Vagina (tissue), 2 donors: ENCODE data around the gene TCF23. TPM values are rescaled to one million over a fixed set of nuclear protein-coding genes. Genes with fewer than 3 reads are reported as not detected.
"Not testable (repeated sequence)": the region's sequence is repeated elsewhere in the genome, so short reads cannot be mapped to it uniquely, and the experiment has no call there.

Source experiments
- DNase-seq, 2 donors: peaks; one replicate each; pipeline ENCODE4 v3.0.0-alpha.2; 2017; ENCODE audit errors: extremely low spot score in 2 of 2
- H3K27ac ChIP-seq: fragments of 200-600 bp; sonication (generic); one replicate; pipeline ENCODE4 v1.5.1; 2019
- H3K27me3 ChIP-seq: fragments of 200-600 bp; sonication (generic); one replicate; pipeline ENCODE4 v1.5.1; 2019
- H3K36me3 ChIP-seq, 2 donors: fragments of 200-600 bp; sonication (generic); one replicate each; pipeline ENCODE4 v1.5.1; 2017 to 2019
- H3K4me1 ChIP-seq: fragments of 200-600 bp; sonication (generic); one replicate; pipeline ENCODE4 v1.5.1; 2019
- H3K4me3 ChIP-seq, 2 donors: fragments of 200-600 bp; sonication (generic); 1 replicate in 1 of 2; 2 replicates in 1 of 2; pipeline ENCODE4 v1.5.1; 2016 to 2019
- H3K9me3 ChIP-seq: fragments of 200-600 bp; sonication (generic); one replicate; pipeline ENCODE4 v1.5.1; 2019
- POLR2A ChIP-seq, 2 donors: fragments of 450-650 bp; IDR thresholded peaks; one replicate each; pipeline ENCODE4 v1.6.1; 2017; ENCODE audit warnings: antibody characterized with exemption in 2 of 2, mild to moderate bottlenecking in 2 of 2, moderate library complexity in 2 of 2
- POLR2AphosphoS5 ChIP-seq, 2 donors: sonication (generic); formaldehyde crosslinking; IDR thresholded peaks; one replicate each; pipeline ENCODE4 v1.9.0; 2017; ENCODE audit warnings: antibody characterized with exemption in 2 of 2, mild to moderate bottlenecking in 2 of 2, low read depth in 1 of 2; ENCODE audit not compliant: insufficient read depth in 1 of 2
- intact Hi-C: fragments of 100-400 bp; cut with DNase I; formaldehyde crosslinking; loops from one replicate; pipeline ENCODE4 v1.15.1; 2023
- total RNA-seq: library from RNA; depleted of rRNA; stranded (reverse); fragments of >200 nt; gene quantifications from one replicate; pipeline ENCODE4 v1.2.3, GENCODE V29; 2016
- TF ChIP-seq, protein P1 (sequence below), 3 experiments: fragments of 450-650 bp in 2 of 3; fragments of 200-600 bp in 1 of 3; sonication (generic) in 1 of 3; IDR thresholded peaks; one replicate each; pipeline ENCODE4 v1.5.1; 2017 to 2019; ENCODE audit warnings: antibody characterized with exemption in 3 of 3, mild to moderate bottlenecking in 2 of 3, moderate library complexity in 2 of 3

TCF23 gene
- total RNA-seq, 1 donor from 2014 or later: 7.4 TPM

DNA sequence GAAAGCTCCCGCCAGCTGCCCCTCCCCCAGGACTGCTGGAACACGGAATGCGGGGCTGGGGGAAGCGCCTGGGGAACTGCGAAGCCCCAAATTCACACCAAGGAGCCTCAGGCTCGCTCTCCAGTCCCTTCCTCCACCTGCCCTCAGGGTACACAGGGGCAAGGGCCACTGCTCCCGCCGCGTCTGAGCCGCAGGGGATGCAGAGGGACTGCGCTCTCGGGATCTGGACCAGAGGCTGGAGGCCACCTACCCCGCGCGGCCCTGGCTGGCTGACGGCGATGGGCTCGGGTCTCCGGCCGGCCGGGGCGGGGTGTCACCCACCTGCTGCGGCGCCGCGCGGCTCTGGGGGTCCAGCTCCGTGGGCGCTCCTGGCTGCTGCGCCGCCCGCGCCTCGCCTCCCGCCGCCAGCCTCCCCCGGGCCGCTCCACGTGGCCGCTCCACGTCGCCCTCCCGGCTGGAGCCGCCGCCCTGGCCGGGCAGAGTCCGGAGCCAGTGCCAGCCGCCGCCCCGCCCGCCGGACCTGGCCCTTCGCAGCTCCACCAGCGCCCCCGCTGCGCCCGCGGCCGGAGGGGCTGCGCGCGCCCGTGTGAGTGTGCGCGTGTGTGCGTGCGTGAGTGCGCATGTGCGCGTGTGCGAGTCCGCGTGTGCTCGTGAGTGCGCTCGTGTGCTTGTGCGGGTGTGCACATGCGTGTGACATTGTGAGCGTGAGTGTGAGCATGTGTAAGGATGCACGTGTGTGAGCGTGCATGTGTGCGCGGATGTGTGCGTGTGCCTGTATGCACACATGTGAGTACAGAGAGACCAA is 30.1 kb upstream of the TCF23 start, which contains the start of gene CGREF1:
CGREF1 (minus strand) TSS at position 604 of the 805 bp plus-strand sequence. CDS start 14,762 bp downstream, outside the sequence.
- peaks cover 13% of the 10 kb centered on the region for H3K4me1 ChIP-seq
- H3K4me3 ChIP-seq: peak within 1 kb of the TSS; percentile 37 to 67
- H3K9me3 ChIP-seq: no peaks in the 10 kb centered on the region
- no peaks in the 10 kb centered on the region for H3K27me3 ChIP-seq
- no peak for TF ChIP-seq POLR2A (IDR thresholded peaks at IDR 0.05)
- TF ChIP-seq, protein P1, sequence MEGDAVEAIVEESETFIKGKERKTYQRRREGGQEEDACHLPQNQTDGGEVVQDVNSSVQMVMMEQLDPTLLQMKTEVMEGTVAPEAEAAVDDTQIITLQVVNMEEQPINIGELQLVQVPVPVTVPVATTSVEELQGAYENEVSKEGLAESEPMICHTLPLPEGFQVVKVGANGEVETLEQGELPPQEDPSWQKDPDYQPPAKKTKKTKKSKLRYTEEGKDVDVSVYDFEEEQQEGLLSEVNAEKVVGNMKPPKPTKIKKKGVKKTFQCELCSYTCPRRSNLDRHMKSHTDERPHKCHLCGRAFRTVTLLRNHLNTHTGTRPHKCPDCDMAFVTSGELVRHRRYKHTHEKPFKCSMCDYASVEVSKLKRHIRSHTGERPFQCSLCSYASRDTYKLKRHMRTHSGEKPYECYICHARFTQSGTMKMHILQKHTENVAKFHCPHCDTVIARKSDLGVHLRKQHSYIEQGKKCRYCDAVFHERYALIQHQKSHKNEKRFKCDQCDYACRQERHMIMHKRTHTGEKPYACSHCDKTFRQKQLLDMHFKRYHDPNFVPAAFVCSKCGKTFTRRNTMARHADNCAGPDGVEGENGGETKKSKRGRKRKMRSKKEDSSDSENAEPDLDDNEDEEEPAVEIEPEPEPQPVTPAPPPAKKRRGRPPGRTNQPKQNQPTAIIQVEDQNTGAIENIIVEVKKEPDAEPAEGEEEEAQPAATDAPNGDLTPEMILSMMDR (IDR thresholded peaks at IDR 0.05): no peak
- TF ChIP-seq POLR2AphosphoS5 (IDR thresholded peaks at IDR 0.05; ENCODE audit: insufficient read depth in 1 of 2, low read depth in 1 of 2): no peak
- no peaks in the 10 kb centered on the region for H3K36me3 ChIP-seq
- H3K27ac ChIP-seq: no peak within 1 kb of the TSS
- DNase-seq: no peak
- intact Hi-C loops: no loop called here

DNA sequence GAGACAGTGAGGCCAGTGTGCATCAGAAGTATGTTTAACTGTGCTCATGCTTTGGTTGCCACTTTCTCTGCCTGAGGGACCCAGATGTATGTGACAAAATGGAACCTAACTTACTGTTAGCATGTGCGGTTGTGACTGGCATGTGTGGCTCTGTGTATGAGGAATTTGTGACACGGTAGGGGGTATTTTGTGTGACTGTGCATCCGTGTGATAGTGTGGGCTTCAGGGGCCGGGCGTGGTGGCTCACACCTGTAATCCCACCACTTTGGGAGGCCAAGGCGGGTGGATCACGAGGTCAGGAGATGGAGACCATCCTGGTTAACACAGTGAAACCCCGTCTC is 29.5 kb upstream of the TCF23 start:
- H3K9me3 ChIP-seq, H3K36me3 ChIP-seq, H3K27me3 ChIP-seq, DNase-seq, intact Hi-C loops, H3K27ac ChIP-seq: not testable (repeated sequence)
- peak overlapping the region; percentile 37 to 67 for H3K4me3 ChIP-seq
- H3K4me1 ChIP-seq: peaks cover 13% of the 10 kb centered on the region

DNA sequence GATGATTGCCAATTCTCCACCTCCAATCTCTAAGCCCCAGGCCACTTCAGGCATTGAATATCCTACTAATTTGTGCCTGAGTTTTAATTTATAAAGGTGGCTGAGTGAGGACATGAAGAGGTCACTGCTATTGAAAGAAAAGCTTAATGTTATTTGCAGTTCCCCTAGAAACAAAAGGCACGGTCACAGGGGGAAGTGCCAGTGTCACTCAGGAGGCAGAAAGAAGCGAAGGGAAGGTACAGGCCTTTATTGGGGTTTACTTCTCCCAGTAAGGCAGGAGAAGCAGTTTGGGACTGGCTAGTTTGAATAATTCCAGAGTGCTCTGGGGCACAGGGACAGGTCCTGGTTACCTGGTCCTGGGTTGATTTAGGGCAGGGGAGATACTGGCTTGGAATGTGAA is 26.9 kb upstream of the TCF23 start:
- no peak overlapping the region for H3K27ac ChIP-seq
- no peaks in the 10 kb centered on the region for H3K36me3 ChIP-seq
- TF ChIP-seq POLR2A (IDR thresholded peaks at IDR 0.05) (no peak), POLR2AphosphoS5 (IDR thresholded peaks at IDR 0.05; ENCODE audit: insufficient read depth in 1 of 2, low read depth in 1 of 2) (no peak)
- TF ChIP-seq, protein P1 (IDR thresholded peaks at IDR 0.05): no peak
- H3K9me3 ChIP-seq: no peaks in the 10 kb centered on the region
- DNase-seq: no peak
- intact Hi-C loops: no loop called here
- no peak overlapping the region for H3K4me3 ChIP-seq
- no peaks in the 10 kb centered on the region for H3K27me3 ChIP-seq
- H3K4me1 ChIP-seq: peaks cover 13% of the 10 kb centered on the region

DNA sequence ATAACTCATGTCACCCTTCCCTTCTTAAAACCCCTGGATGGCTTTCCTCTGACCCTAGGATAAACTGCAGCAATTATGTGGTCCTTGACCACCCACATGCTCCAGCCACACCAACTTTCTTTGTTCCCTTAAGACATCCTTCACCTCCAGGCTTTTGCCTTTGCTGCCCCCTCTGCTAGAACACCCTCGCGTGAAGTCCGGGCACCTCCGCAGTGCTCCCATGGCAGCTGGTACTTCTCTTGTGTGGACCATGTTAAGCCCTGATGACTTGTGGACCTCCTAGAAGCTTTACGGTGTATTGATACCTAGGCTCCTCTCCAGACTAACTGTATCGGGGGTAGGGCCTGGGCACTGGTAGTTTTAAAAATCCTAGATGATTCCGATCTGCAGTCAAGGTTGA is 26.0 kb upstream of the TCF23 start:
- peak overlapping the region; percentile 54 to 65 for H3K4me3 ChIP-seq
- no peaks in the 10 kb centered on the region for H3K9me3 ChIP-seq
- H3K36me3 ChIP-seq: no peaks in the 10 kb centered on the region
- TF ChIP-seq POLR2A (IDR thresholded peaks at IDR 0.05) (no peak), POLR2AphosphoS5 (IDR thresholded peaks at IDR 0.05; ENCODE audit: insufficient read depth in 1 of 2, low read depth in 1 of 2) (no peak)
- TF ChIP-seq, protein P1 (IDR thresholded peaks at IDR 0.05): no peak
- intact Hi-C loops: no loop called here
- no peak overlapping the region for H3K27ac ChIP-seq
- H3K27me3 ChIP-seq: no peaks in the 10 kb centered on the region
- no peak for DNase-seq
- peaks cover 13% of the 10 kb centered on the region for H3K4me1 ChIP-seq

DNA sequence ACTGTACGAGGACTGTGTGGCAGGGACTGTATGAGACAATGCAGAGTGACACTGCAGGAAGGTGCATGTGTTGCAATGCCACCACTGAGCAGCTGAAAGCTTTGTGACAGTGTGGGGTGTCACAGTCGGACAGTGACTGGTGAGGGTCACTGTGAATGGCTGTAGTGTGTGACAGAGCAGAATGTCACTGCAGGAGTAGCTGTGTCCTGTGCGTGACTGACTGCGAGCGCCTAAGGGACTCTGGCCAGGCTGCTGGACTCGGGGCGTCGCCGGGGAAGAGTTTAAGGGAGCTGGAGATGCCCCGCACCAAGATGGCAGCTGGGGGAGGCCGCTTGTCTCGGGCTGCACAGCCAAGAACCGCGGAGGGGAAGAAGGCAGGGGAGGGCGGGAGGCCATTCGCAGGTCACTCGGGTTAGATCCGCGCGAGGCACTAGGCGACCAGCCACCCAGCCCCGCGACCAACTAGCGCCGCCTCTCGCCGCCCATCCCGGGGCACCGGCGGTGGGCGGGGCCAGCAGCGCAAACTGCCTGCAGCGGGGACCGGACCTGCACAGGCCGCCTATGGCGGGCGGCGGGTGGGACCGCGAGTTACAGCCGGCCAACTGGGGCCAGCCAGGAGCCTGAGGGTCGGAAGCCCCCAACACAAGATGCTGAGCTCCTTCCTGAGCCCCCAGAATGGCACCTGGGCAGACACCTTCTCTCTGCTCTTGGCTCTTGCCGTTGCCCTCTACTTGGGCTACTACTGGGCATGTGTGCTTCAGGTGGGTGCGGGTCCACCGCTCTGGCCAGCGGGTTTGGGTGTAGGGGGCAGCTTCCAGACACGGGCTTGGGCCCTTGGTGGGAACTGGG is 25.3 kb upstream of the TCF23 start, which contains the start of gene ABHD1:
ABHD1 (plus strand) TSS at position 514 of the 849 bp plus-strand sequence; CDS start at position 648, 134 bp downstream.
- DNase-seq: no peak
- intact Hi-C loops: no loop called here

More for the DNA sequence above, 25.3 kb upstream of the TCF23 start, which contains the start of gene ABHD1:
- TF ChIP-seq POLR2AphosphoS5 (IDR thresholded peaks at IDR 0.05; ENCODE audit: insufficient read depth in 1 of 2, low read depth in 1 of 2) (peak in 1 of 2 donors; percentile 26), POLR2A (IDR thresholded peaks at IDR 0.05) (no peak)
- TF ChIP-seq, protein P1 (IDR thresholded peaks at IDR 0.05): peak in 1 of 3 experiments; percentile 21
- H3K4me3 ChIP-seq: peak within 1 kb of the TSS; percentile 54 to 65
- H3K9me3 ChIP-seq: no peaks in the 10 kb centered on the region
- no peaks in the 10 kb centered on the region for H3K36me3 ChIP-seq
- no peaks in the 10 kb centered on the region for H3K27me3 ChIP-seq
- H3K4me1 ChIP-seq: peaks cover 6% of the 10 kb centered on the region
- H3K27ac ChIP-seq: peak within 1 kb of the TSS; percentile 1
